Measurements from ENCODE around the gene FNTB. TPM values are rescaled to one million over a fixed set of nuclear protein-coding genes. Genes with fewer than 3 reads are reported as not detected.

FNTB gene
- total and polyA plus RNA-seq, 2 donors (not counting 1 experiment from before 2014, with no cell fraction given) = 6.6 to 10.2 TPM

GRCh38 chr14:64958201-64958600 is 28.5 kb upstream of the FNTB start:
- Mint-ChIP-seq H3K9me3 (ENCODE audit: insufficient read depth) (no peaks in the 10 kb centered on the region), H3K27ac (no peak overlapping the region), H3K4me1 (no peaks in the 10 kb centered on the region), H3K27me3 (no peaks in the 10 kb centered on the region), H3K4me3 (no peak overlapping the region)
- ATAC-seq (ENCODE audit: low read depth) (no peak), DNase-seq (no peak)
- Histone ChIP-seq H3K4me2 (replicated peaks; ENCODE audit: low read depth, low read length, poor library complexity, severe bottlenecking) (no peak overlapping the region), H3K9ac (ENCODE audit: low read length) (no peak overlapping the region), H3K36me3 (replicated peaks in 1 of 2; ENCODE audit: control extremely low read depth in 1 of 2, control insufficient read depth in 1 of 2, extremely low read depth in 1 of 2, insufficient read depth in 2 of 2, low read length in 1 of 2) (no peaks in the 10 kb centered on the region), H3K9me3 (ENCODE audit: control extremely low read depth in 1 of 3, control insufficient read depth in 2 of 3, insufficient read depth in 1 of 3, low read length in 2 of 3) (no peaks in the 10 kb centered on the region), H3K4me1 (ENCODE audit: control insufficient read depth in 2 of 2, insufficient read depth in 2 of 2, low read length in 2 of 2) (no peaks in the 10 kb centered on the region), H4K20me1 (ENCODE audit: control insufficient read depth, insufficient read depth, low read length, poor library complexity, severe bottlenecking) (no peaks in the 10 kb centered on the region), H3K27ac (ENCODE audit: low read length in 2 of 2) (no peak overlapping the region), H3K27me3 (replicated peaks in 1 of 4; ENCODE audit: control extremely low read depth in 1 of 4, control insufficient read depth in 3 of 4, insufficient read depth in 4 of 4, low read length in 3 of 4) (no peaks in the 10 kb centered on the region), H2AFZ (ENCODE audit: insufficient read depth, low read depth, low read length, poor library complexity, severe bottlenecking) (no peak overlapping the region), H3K4me3 (ENCODE audit: control extremely low read depth in 1 of 5, extremely low read depth in 1 of 5, insufficient read depth in 1 of 5, low read depth in 2 of 5, low read length in 4 of 5) (no peak overlapping the region), H3K79me2 (ENCODE audit: control insufficient read depth, insufficient read depth, low read length) (no peaks in the 10 kb centered on the region)
- ChIA-PET CTCF (no interaction called here), POLR2A (no interaction called here)
- intact Hi-C loops (cut with micrococcal nuclease) = no loop called here
- no peak for TF ChIP-seq CTCF (IDR thresholded peaks at IDR 0.05)
- TF ChIP-seq EZH2 (IDR thresholded peaks at IDR 0.05; ENCODE audit: borderline replicate concordance, insufficient read depth, low read depth, low read length, poor library complexity, severe bottlenecking) = no peak
- no CpG with 5 or more reads among the region's 2 CpGs for WGBS (ENCODE audit: insufficient coverage)

GRCh38 chr14:64958743-64959142 is 28.0 kb upstream of the FNTB start:
- Mint-ChIP-seq H3K27ac (no peak overlapping the region), H3K4me3 (no peak overlapping the region), H3K27me3 (no peaks in the 10 kb centered on the region), H3K9me3 (ENCODE audit: insufficient read depth) (no peaks in the 10 kb centered on the region), H3K4me1 (no peaks in the 10 kb centered on the region)
- ChIA-PET CTCF (no interaction called here), POLR2A (no interaction called here)
- ATAC-seq (ENCODE audit: low read depth) = no peak
- Histone ChIP-seq H3K36me3 (replicated peaks in 1 of 2; ENCODE audit: control extremely low read depth in 1 of 2, control insufficient read depth in 1 of 2, extremely low read depth in 1 of 2, insufficient read depth in 2 of 2, low read length in 1 of 2) (no peaks in the 10 kb centered on the region), H3K27ac (ENCODE audit: low read length in 2 of 2) (no peak overlapping the region), H3K9me3 (ENCODE audit: control extremely low read depth in 1 of 3, control insufficient read depth in 2 of 3, insufficient read depth in 1 of 3, low read length in 2 of 3) (no peaks in the 10 kb centered on the region), H3K4me3 (ENCODE audit: control extremely low read depth in 1 of 5, extremely low read depth in 1 of 5, insufficient read depth in 1 of 5, low read depth in 2 of 5, low read length in 4 of 5) (no peak overlapping the region), H3K79me2 (ENCODE audit: control insufficient read depth, insufficient read depth, low read length) (no peaks in the 10 kb centered on the region), H3K27me3 (replicated peaks in 1 of 4; ENCODE audit: control extremely low read depth in 1 of 4, control insufficient read depth in 3 of 4, insufficient read depth in 4 of 4, low read length in 3 of 4) (no peaks in the 10 kb centered on the region), H3K4me2 (replicated peaks; ENCODE audit: low read depth, low read length, poor library complexity, severe bottlenecking) (no peak overlapping the region), H3K4me1 (ENCODE audit: control insufficient read depth in 2 of 2, insufficient read depth in 2 of 2, low read length in 2 of 2) (no peaks in the 10 kb centered on the region), H2AFZ (ENCODE audit: insufficient read depth, low read depth, low read length, poor library complexity, severe bottlenecking) (no peak overlapping the region), H3K9ac (ENCODE audit: low read length) (no peak overlapping the region), H4K20me1 (ENCODE audit: control insufficient read depth, insufficient read depth, low read length, poor library complexity, severe bottlenecking) (no peaks in the 10 kb centered on the region)
- intact Hi-C loops (cut with micrococcal nuclease) = no loop called here
- TF ChIP-seq EZH2 (IDR thresholded peaks at IDR 0.05; ENCODE audit: borderline replicate concordance, insufficient read depth, low read depth, low read length, poor library complexity, severe bottlenecking) (no peak), CTCF (IDR thresholded peaks at IDR 0.05) (no peak)
- DNase-seq = no peak
- 98% methylated on average over 5 of the region's 5 CpGs for WGBS (ENCODE audit: insufficient coverage)
